SK-N-DZ (cell line): ENCODE measurements around the gene VPS45.

Source experiments
- DNase-seq: peaks from one replicate; pipeline ENCODE4 v3.0.0-alpha.2; 2015; ENCODE audit warnings: low spot score

Gene VPS45

DNA sequence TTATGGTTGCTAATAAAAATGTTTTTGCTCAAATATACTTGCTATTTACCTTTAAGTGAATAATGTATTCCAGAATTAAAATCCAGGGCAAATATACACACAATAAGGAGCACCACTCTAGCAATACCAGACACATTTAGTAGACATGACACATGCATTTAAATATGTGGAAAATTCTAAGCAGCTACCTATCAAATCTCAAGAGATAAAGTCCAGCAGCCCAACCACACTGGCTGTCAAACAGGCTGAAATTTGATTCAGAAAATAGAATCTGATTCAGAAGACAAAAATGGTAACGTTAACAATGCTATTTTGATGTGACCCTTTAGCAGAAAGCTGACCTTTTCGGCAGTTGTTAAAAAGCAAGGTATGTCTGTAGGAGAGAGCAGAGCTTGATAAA, 124.4 kb downstream of the VPS45 start:
- peak; percentile 29 for DNase-seq

DNA sequence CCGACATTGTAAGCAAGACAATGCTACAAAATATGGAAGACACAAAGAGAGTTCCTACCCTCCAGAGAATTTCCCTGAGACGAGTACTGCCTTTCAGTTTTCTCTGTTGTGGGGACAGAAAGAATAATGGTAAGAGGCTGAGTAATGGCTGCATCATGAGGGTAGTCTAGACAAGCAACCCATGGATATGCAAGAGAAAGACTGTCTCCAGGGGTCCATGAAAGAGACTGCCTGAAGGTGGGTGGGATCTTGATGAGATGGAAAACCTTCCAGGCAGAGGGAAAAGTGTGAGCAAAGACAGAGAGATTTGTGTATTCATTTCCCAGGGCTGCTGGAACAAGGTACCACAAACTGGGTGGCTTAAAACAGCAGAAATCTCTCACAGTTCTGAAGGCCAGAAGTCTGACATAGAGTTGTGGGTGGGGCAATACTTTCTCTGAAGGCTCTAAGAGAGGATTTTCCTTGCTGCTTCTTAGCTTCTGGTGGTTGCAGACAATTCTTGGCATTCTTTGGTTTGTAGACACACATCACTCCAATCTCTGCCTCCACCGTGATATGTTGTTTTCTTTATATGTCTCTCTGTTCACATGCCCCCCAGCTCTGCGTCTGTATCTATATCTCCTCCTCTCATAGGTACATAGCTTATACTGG, 126.9 kb downstream of the VPS45 start:
- no peak for DNase-seq
